HG03521 (cell line): ENCODE data around the gene SLC35B2.
A peak's percentile ranks its signal among the peaks of the same experiment; 100 is the strongest.

ENCODE experiments used
- ATAC-seq: cut with Tn5 transposase; IDR thresholded peaks from one replicate; pipeline ENCODE4 v1.9.1; 2021; ENCODE audit warnings: mild to moderate bottlenecking, moderate library complexity; ENCODE audit not compliant: unreplicated experiment

SLC35B2 gene, protein sequence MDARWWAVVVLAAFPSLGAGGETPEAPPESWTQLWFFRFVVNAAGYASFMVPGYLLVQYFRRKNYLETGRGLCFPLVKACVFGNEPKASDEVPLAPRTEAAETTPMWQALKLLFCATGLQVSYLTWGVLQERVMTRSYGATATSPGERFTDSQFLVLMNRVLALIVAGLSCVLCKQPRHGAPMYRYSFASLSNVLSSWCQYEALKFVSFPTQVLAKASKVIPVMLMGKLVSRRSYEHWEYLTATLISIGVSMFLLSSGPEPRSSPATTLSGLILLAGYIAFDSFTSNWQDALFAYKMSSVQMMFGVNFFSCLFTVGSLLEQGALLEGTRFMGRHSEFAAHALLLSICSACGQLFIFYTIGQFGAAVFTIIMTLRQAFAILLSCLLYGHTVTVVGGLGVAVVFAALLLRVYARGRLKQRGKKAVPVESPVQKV

DNA sequence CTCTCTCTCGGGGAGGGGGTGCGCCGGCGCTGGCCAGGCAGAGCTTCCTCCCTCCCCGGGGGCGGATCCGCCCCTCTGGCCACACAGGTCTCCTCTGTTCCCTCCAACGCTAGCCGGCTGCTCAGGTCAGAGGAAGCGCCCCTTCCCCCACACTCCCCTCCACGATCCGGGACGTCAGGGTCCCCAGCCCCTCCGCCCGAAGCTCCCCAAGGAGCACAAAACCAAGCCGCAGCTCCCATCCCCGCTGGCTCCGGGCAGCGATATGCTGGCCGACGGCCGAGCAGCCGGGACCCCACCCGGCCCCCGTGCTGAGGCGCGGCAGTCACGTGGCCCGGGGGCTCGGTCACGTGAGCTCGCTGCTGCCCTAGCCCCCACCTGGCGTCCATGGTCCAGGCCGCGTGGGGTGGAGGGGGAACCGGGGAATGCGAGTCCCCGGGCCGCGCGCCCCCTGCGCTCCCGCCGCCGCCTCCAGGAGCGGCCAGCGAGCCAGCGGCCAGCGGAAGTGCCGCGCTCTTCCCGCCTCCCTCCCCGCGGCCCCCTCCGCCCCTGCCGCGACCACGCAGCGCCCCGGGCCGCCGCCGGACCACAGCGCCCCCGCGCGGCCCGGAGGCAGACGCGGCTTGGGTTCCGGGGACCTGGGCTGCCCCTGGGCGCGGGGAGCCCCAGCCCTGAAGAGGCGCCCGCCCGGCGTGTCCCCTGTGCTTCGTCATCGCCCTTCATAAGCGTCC lies at the start of gene SLC35B2:
SLC35B2 (minus strand) TSS at position 504 of the 728 bp plus-strand sequence; CDS start at position 386, 118 bp downstream.
- peak; percentile 50 for ATAC-seq

DNA sequence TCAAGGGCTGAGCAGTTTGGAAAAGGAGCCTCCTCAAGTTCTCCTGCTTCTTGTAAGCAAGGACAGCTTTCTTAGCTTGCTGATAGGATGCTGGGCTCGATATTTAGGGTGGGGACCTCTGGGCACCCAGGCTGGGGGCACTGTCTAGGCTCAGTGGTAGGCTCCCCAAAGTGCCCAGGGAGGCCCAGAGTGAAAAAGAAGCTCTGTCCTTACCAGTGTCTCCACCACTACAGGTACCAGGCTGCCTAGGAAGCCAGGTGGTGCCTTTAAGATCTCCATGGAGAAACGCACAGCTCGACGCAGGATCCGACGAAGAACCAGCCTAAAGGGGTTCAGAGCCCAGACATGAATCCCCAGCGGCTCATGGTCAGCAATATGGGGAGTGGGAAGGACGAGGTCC lies 49.4 kb upstream of the SLC35B2 start:
- no peak for ATAC-seq

DNA sequence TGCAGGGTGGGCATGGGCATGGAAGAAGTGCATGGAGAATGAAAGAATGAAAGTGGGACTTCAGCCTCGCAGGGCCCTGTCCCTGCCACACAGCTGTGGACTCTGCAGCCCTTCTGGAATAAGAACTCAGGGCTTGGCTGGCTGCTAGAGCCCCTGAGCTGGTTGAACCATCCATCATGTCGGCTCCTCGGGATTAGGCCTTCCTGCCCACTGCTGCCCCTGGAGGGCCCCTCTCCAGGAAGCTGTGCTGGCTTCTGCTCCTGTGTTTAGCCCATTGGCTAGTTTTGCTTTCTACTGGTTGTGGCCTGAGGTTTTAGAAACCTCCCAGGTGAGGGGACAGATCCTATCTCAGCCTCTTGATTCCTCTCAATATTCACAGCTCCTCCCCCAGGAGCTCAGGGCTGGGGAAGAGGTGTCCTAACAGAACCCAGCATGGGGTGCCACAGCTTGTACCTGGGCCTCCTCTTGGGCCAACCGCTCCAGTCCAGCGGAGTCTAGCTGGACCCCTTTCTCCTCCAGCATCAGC lies 47.9 kb upstream of the SLC35B2 start:
- ATAC-seq: no peak

DNA sequence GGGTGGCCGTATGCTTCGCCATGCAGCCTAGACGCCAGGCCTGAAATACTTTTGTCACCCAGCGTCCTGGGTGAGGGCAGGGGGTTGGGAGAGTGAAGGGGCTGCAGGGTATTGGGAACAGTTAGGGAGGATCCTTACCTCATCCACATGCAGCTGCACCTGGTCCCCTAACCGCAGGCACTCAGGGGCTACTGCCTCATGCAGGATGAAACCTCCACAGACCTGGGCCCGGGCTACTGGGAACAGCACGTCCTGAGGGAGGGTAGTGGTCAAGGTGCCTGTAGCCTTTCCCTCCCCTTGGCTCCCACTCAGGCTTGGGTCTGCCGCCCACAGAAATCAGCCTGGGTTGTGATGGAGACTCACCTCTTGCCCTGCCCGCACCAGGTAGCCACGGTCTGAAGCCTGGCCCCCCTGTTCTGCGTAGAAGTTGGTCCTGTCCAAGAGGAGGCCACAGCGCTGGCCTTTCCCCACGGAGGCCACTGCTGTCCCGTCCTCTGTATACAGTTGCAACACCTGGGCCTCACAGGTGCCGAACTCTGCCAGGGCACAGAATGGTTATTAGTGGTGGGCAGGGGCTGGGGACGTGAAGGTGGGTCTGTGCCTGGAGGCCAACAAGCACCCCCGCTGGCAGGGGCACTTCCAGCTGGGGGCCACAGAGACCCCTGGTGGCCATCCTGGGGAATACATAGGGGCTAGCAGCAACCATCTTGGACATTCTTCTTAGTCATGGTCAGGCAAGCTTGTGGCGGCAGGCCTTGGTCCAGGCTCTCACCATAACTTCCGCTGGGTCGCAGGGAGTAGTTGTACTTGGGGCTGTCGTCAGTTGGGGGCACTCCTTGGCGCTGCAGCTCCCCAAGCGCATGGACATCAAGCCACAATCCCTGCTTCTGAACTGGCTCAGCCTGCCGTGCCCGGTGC lies 47.2 kb upstream of the SLC35B2 start:
- no peak for ATAC-seq

DNA sequence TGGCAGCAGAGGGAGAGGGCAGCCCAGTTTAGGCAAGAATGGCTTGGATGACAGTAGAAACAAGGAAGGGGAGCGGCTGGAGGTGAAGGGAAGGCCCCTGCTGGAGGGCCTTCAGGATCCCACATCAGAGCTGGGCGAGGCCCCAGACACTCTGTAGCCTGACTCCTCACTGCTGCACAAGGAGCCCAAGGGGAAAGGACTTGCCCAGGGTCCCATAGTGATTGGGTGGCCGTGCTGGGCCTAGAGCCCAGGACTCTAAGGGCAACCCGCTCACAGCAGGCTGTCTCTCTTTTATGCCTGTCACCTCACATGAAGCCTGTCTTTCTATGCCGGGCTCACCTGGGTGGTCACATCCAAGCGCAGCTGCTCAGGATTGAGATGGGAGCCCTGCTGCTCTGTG lies 46.5 kb upstream of the SLC35B2 start:
- no peak for ATAC-seq

DNA sequence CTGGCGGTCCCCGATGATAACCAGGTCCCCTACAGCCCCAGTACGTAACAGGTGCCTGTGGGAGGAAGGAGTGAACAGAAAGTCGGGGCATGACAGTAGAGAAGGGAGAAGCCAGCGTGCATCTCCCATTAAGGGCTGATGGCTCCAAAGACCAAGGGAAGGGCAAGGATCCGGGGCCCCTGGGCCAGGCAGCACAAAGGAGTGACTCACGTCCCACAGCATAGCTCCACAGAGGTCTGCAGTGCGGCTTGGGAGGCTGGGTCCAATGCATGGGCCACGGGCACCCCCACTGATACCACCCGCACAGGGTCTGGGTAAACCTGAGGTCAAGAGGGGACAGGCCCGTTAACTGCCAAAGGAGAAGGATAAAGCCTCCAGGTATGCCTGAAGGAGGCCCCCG lies 45.5 kb upstream of the SLC35B2 start:
- ATAC-seq: no peak

DNA sequence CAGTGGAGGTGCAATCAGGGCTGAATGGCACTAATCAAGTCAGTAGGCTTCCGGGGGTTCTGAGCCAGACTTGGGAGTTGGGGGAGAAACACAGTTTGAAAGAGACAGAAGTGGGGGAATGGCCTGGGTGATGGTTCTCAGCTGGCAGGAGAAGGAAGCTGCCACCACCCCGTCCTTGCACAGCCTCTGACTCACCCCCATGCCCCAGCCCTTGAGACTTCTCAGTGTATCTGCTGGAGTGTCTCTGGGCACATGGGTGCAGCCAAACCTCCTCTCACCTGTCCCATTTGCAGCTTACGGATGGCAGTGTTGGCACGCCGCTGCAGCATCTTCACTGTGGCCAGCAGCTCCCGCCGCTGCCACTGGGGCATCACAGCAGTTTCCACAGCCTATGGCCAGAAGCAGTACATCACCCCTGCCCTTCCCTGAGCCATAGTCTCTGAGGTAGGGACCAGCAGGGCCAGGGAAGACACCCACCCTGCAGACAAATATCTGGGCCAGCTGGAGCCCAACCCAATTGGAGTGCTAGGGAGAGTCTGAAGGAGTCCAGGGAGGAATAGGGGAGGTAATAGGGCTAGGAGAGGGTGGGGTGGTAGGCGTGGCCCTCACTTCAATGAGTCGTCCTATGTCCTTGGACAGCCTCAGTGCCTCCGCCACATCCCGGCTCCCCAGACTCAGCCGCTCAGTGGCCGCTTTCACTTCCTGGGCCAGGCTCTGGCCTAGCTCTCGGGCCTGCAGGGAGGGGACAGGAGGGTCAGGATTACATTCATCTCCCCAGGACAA lies 44.6 kb upstream of the SLC35B2 start:
- ATAC-seq: no peak

DNA sequence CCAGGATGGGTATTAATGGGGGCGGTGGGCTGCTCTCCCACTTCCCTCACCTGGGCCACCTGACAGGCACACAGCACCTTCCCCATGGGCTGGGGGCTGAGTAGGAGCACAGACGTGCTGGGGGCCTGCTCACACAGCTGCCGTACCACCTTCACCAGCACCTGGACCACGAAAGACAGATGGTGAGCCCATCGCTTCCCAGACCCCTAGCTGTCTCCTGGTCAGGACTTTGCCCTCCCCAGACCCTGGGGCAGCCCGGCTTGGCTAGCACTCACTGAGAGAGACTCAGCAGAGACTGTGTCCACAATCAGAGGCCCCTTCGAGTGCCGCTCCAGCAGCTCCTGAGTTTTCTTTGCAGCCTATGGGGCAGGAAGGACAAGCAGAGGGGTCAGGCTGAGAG lies 43.8 kb upstream of the SLC35B2 start:
- no peak for ATAC-seq

DNA sequence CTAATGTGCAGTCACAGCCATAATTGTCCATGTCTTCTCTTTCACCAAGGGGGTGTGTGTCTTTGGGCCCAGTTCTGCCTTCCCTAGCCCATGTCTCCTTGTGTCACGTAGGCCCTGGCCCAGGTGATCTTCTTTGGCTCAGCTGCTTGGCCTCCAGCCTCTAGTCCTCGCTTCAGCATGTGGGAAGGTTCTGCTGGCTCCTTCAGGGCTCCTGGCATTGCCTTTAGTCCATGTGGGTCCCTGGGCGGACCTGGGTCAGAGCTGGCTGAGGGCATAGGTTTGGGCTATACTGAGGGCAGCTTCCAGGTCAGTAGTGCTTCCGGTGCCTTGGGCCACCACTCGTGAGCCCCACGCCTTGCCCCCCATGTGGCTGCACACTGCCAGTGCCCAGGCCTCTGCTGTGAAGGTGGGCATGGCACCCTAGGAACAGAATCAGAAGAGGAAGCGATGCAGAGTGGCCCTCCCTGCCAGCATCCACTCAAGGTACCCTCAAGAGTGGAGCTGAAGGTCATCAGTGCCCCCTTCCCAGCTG lies 43.0 kb upstream of the SLC35B2 start:
- no peak for ATAC-seq

DNA sequence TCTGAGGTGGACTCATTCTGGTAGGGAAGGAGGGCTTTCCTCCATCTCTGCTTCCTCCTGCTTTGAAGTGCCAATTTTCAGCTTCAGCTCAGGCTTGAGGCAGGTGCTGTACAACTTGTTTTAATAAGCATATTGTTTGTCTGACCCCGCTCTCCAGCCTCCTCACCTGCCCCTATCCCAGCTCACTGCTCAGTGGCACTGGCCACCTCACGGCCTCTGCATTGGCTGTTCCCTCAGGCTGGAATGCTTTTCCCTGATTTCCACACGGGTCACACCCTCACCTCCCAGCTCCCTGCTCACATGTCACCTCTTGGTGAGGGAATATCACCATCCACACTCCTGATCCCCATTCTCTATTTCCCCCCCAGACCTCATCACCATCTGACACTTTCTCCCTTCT lies 41.5 kb upstream of the SLC35B2 start:
- ATAC-seq: no peak

DNA sequence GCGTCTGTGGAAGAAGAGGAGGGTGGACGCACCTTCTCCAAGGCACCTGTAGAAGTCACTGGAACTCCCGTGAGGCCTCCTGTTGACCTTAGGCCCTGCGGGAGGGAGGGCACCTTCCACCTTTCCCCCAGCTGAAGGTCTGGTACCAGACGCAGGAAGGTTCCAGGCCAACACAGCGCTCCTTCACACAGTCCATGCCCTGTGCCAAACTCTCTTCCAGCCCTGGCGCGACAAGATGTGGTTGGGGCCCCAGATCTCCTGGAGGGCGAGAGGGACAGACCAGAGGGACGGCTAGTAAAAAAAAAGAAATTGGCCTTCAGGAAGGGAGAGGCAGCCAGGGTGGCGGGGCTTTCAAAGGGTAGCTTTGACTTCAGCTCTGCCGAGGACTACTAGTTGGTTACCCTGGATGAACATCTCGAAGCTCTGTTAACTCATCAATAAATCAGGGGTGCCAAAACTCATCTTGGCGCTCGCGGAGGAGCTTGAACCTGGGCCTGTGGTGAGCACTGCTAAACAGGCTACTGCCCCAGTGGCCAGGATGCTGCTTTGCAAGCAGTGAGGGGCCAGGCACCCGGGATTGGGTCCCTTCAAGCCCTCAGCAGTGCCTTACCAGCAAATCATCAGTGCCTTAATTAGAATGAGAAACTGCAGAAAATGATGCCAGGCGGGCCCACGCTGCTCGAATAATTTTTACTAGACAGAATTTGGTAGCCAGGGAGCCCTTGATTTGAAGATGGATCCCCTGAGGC lies 40.9 kb upstream of the SLC35B2 start:
- ATAC-seq: no peak

DNA sequence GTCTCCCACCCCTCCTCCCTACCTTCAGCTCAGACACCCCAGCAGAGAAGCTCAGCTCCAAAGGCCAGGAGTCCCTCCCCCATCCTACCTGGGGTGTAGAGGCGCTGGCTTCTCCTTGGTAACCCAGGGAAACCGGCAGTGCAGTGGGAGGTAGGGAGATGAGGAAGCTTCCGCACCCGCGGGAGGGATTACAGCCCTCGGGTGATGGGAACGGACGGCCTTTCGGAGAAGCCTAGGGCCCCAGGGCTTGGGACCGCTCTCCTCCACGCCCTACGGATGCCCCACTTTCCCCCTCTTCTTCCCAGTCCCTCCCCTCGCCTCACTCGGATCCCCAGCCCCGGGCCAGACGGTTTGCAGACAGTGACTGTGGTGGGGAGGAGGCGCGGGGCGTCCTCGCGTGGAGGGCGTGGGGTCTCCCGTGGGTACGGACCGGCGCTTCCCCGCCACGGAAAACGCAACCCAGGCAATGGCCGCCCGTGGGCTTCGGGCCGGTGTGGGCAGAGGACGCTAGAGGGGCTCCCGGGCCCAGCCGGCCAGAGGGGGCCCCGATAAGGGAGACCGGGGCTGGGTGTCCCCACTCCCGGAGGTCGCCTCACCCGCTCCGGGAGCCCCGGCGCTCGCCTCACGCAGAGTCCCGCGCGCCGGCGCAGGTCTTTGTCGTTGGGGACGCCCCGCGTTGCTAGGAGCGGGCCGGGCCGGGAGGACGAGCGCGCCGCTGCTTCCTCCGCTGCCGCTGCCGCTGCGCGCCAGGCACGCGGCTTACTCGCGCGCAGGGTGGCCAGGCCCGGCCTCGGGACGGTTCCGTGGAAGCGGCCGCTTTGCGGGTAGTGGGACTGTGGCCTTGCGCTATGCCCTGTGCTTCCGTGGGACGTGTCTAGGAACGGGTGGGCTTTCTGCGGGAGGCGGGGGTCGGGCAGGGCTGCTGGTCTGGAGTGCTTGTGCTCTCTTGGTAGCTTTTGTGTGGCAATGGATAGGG lies 40.0 kb upstream of the SLC35B2 start:
- no peak for ATAC-seq

DNA sequence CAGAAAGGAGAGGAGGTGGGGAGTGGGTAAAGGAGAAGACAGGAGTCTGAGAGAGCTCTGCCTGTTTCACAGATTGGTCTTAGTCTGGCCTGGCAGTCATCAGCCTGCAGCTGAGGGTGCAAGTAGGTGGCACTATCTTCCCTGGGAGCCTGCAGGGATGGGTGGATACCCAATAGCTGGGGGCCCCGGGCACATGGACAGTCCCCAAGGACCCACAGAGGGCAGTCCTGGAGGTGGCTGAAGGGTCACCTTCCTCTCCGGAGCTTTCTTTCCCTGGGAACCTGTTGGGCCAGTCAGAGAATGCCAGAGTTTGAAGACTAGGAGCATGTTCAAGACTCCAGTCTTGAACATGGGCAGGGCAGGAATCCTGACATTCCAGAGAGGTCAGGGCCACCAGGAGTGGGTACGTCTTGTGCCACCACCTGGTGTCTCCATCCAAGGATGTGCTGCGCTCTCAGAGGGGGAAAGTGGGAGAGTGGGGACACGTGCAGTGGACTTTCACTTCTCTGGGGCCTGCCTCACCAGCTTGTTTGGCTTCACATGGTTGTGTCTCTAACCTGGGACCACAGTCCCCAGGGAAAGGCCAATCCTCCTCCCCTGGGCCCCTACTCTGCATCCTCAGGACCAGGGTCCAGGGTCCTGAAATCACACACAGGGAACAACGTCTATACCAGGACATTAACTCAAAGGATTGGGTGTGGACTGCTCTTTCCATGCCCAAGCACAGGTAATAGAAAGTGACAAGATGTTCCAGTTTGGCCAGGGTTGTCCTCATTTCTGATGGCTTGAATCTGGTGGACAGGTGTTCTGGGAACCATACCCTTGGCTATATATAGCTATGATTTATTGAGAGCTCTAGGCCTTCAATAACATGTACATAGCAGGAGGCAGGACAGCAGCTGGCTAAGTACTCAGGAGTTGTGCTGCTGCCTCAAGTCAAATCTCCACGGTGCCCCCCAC lies 37.8 kb upstream of the SLC35B2 start:
- ATAC-seq: no peak

DNA sequence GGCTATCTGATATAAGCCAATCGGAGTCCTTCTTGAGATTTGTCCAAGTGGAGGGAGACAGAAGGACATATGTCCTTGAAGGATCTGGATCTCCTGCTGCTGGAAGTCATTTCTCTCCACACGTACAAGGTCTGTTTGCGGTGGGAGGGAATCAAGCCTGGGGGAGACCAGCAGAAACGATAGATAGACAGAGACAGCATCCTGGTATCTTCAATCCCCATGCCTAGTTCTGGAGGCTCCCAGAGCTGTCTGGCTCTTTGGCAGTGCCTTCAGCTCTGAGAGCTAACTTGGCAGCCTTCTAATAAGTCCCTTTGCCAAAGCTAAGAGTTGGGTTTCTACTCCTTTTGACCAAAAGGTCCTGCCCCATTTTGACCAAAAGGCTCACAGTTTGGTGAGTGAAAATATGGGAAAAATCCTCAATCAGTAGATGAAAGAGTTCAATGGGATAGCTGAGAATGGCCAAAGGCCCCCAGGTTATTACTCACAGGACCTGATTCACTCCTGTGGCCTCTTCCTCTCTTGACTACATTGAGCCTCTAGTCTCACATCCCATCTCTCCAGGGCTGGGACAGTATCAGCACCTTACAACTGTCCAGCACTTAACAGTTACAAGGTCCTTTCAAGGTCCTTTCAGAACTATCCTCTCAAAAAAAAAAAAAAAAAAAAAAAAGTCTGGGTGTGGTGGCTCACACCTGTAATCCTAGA lies 35.5 kb upstream of the SLC35B2 start:
- no peak for ATAC-seq

DNA sequence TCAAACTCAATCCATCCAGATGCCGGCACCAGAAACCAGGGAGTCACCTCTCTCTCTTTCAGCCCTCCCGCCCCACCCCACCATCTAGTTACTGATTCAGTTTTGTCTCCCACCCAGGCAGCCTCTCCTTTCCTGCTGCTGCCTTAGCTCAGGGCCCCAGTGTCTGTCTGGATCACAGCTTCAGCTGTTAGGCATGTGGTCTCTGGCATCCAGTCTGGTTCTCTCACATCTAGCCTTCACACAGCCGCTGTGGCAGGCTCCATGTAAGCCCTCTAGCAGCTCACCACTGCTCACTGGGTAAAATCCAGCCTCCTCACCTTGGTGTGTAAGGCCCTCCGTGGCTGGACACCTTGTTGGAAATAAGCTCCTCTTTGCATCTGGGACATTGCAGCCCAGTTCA lies 34.5 kb upstream of the SLC35B2 start:
- ATAC-seq: no peak

DNA sequence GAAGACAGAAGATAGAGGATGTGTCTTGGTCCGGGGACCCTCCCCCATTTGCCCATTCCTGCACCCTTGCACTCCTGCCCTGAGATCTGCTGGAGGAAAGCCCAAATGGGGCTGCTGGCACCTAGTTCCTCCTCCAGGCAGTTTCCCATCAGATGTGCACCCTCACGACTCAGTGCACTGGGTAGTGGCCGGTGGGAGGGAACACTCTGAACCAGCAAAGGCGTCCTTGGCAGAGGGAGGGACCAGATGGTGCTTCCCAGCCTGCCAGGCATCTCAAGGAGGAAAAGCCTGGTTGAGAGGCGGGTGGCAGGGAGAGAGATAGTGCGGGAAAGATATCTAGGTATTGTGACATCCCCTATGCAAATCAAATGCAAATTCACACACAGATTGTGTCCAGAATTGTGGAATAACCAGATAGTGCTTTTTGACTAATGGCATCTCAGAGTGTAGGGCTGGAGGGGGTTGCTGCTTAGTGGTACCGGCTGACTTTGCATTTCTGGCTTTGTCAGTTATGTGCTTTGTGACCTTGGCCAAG lies 32.5 kb upstream of the SLC35B2 start:
- no peak for ATAC-seq
